HCT116 (cell line): ENCODE data around the gene TEDC1. TPM values are rescaled to one million over a fixed set of nuclear protein-coding genes. Genes with fewer than 3 reads are reported as not detected.

Experiments
- ATAC-seq: fragments of 200-7000 bp; cut with Tn5 transposase; 2 replicates; pipeline ENCODE4 v1.9.1; 2020; ENCODE audit warnings: mild to moderate bottlenecking, moderate library complexity
- BruUV-seq: library from RNA; stranded (reverse); fragments of 400-500 nt; replicated peaks from 2 replicates; lab custom pipeline; 2021; lab: Mats Ljungman, UMichigan
- CTCF ChIA-PET: fragments of 300-600 bp; sonication (Branson Sonifier 250); formaldehyde crosslinking; loops from one replicate; lab custom pipeline; 2021; ENCODE audit warnings: antibody characterized with exemption; lab: Charles Lee
- POLR2A ChIA-PET: fragments of 300-600, 350-600 bp; sonication (Branson Sonifier 250); formaldehyde crosslinking; loops from one replicate; lab custom pipeline; 2021; ENCODE audit warnings: antibody characterized with exemption; lab: Charles Lee
- RAD21 ChIA-PET, 2 experiments: fragments of 300-600 bp; sonication (Branson Sonifier 250); formaldehyde crosslinking; loops; one replicate each; lab custom pipeline; 2023; ENCODE audit warnings: low total read pairs in 2 of 2; ENCODE audit not compliant: uncharacterized antibody in 2 of 2, unreplicated experiment in 2 of 2, low non-redundant PET in 1 of 2; lab: Charles Lee
- DNase-seq: peaks from one replicate; pipeline ENCODE4 v3.0.0-alpha.2; 2010; ENCODE audit warnings: low read depth, low spot score
- H2AFZ ChIP-seq: fragments of 200-600 bp; shearing (Covaris generic), sonication (generic); 2 replicates; pipeline ENCODE4 v1.6.1; 2017; ENCODE audit warnings: low read depth, mixed run types, mixed read lengths, antibody characterized with exemption, low read length; ENCODE audit not compliant: poor library complexity, severe bottlenecking
- H3K27ac ChIP-seq: 2 replicates; pipeline ENCODE4 v1.5.1; 2012; ENCODE audit warnings: low read depth, low read length
- H3K27me3 ChIP-seq: fragments of 200-600 bp; sonication (generic); 2 replicates; pipeline ENCODE4 v1.6.1; 2016; ENCODE audit warnings: mixed run types, low read length, mixed read lengths; ENCODE audit not compliant: insufficient read depth
- H3K36me3 ChIP-seq, 2 experiments: fragments of 200-500 bp in 1 of 2; fragments of 200-600 bp in 1 of 2; sonication (Bioruptor generic) in 1 of 2; sonication (generic) in 1 of 2; 2 replicates each; pipeline versions ENCODE4 v1.5.1 to v1.6.1; 2014 to 2016; ENCODE audit warnings: low read length in 2 of 2, inconsistent platforms in 1 of 2, mixed read lengths in 1 of 2, mixed run types in 1 of 2; ENCODE audit not compliant: insufficient read depth in 2 of 2, control insufficient read depth in 1 of 2
- H3K4me1 ChIP-seq, 2 experiments: fragments of 200-600 bp in 1 of 2; sonication (generic) in 1 of 2; 2 replicates each; pipeline versions ENCODE4 v1.5.1 to v1.6.1; 2012 to 2017; ENCODE audit warnings: low read length in 2 of 2, inconsistent platforms in 1 of 2, mild to moderate bottlenecking in 1 of 2, mixed read lengths in 1 of 2, mixed run types in 1 of 2, moderate library complexity in 1 of 2; ENCODE audit not compliant: insufficient read depth in 2 of 2, control insufficient read depth in 1 of 2
- H3K4me2 ChIP-seq: fragments of 200-600 bp; sonication (generic); 2 replicates; pipeline ENCODE4 v1.6.1; 2017; ENCODE audit warnings: mixed run types, low read length, mixed read lengths
- H3K4me3 ChIP-seq, 2 experiments: fragments of 200-600 bp in 1 of 2; sonication (generic) in 1 of 2; replicated peaks in 1 of 2; 2 replicates each; pipeline ENCODE4 v1.5.1; 2011 to 2016; ENCODE audit warnings: low read length in 2 of 2, control low read depth in 1 of 2, low read depth in 1 of 2, mild to moderate bottlenecking in 1 of 2, mixed read lengths in 1 of 2, mixed run types in 1 of 2
- H3K79me2 ChIP-seq: fragments of 200-600 bp; sonication (generic); 2 replicates; pipeline ENCODE4 v1.6.1; 2017; ENCODE audit warnings: mild to moderate bottlenecking, mixed run types, low read length, moderate library complexity, mixed read lengths; ENCODE audit not compliant: insufficient read depth
- H3K9ac ChIP-seq: fragments of 200-600 bp; sonication (generic); 2 replicates; pipeline ENCODE4 v1.6.1; 2016; ENCODE audit warnings: low read length, mixed read lengths
- H3K9me2 ChIP-seq: fragments of 200-600 bp; sonication (generic), shearing (Covaris generic); 2 replicates; pipeline ENCODE4 v1.6.1; 2017; ENCODE audit warnings: mixed run types, mild to moderate bottlenecking, moderate library complexity; ENCODE audit not compliant: insufficient read depth
- H3K9me3 ChIP-seq, 2 experiments: fragments of 200-500 bp in 1 of 2; fragments of 200-600 bp in 1 of 2; sonication (Bioruptor generic) in 1 of 2; sonication (generic) in 1 of 2; 2 replicates each; pipeline ENCODE4 v1.6.1; 2014 to 2017; ENCODE audit warnings: low read length in 2 of 2, mixed read lengths in 2 of 2, inconsistent platforms in 1 of 2, low read depth in 1 of 2, mild to moderate bottlenecking in 1 of 2, mixed run types in 1 of 2, moderate library complexity in 1 of 2; ENCODE audit not compliant: control insufficient read depth in 1 of 2, insufficient read depth in 1 of 2
- H4K20me1 ChIP-seq: fragments of 200-600 bp; sonication (generic), shearing (Covaris generic); 2 replicates; pipeline ENCODE4 v1.6.1; 2017; ENCODE audit warnings: mixed run types, mild to moderate bottlenecking, moderate library complexity; ENCODE audit not compliant: insufficient read depth
- CEBPB ChIP-seq: IDR thresholded peaks from 2 replicates; pipeline ENCODE4 v1.6.1; 2012; ENCODE audit warnings: low read depth
- EGR1 ChIP-seq: IDR thresholded peaks from 2 replicates; pipeline ENCODE4 v1.6.1; 2012; ENCODE audit warnings: low read depth
- EZH2phosphoT487 ChIP-seq: fragments of 200-600 bp; IDR thresholded peaks from 2 replicates; pipeline ENCODE4 v1.6.1; 2018; ENCODE audit warnings: antibody characterized with exemption, borderline replicate concordance
- JUND ChIP-seq: IDR thresholded peaks from 2 replicates; pipeline ENCODE4 v1.6.1; 2012
- RAD21 ChIP-seq: IDR thresholded peaks from 2 replicates; pipeline ENCODE4 v1.6.1; 2012; ENCODE audit warnings: low read depth, mild to moderate bottlenecking
- SRF ChIP-seq: IDR thresholded peaks from 2 replicates; pipeline ENCODE4 v1.6.1; 2012; ENCODE audit warnings: low read depth
- YY1 ChIP-seq: IDR thresholded peaks from 2 replicates; pipeline ENCODE4 v1.6.1; 2011; ENCODE audit warnings: low read length, low read depth, moderate library complexity, mild to moderate bottlenecking; ENCODE audit not compliant: insufficient replicate concordance; ENCODE audit errors: extremely low read depth
- ZFX ChIP-seq: fragments of 450-650 bp; IDR thresholded peaks from 2 replicates; pipeline ENCODE4 v1.6.1; 2017
- intact Hi-C: fragments of 100-400 bp; cut with micrococcal nuclease; formaldehyde crosslinking; loops from 2 replicates; pipeline ENCODE4 v1.10.0; 2022
- total RNA-seq: library from RNA; stranded (reverse); gene quantifications from one replicate; pipeline ENCODE4 v1.2.1, GENCODE V29; 2021; ENCODE audit not compliant: unreplicated experiment
- TF ChIP-seq, protein P1 (sequence below): IDR thresholded peaks from 2 replicates; pipeline ENCODE4 v1.6.1; 2012

The TEDC1 gene
- total RNA-seq, 1 experiment from 2014 or later = 40.4 TPM

DNA sequence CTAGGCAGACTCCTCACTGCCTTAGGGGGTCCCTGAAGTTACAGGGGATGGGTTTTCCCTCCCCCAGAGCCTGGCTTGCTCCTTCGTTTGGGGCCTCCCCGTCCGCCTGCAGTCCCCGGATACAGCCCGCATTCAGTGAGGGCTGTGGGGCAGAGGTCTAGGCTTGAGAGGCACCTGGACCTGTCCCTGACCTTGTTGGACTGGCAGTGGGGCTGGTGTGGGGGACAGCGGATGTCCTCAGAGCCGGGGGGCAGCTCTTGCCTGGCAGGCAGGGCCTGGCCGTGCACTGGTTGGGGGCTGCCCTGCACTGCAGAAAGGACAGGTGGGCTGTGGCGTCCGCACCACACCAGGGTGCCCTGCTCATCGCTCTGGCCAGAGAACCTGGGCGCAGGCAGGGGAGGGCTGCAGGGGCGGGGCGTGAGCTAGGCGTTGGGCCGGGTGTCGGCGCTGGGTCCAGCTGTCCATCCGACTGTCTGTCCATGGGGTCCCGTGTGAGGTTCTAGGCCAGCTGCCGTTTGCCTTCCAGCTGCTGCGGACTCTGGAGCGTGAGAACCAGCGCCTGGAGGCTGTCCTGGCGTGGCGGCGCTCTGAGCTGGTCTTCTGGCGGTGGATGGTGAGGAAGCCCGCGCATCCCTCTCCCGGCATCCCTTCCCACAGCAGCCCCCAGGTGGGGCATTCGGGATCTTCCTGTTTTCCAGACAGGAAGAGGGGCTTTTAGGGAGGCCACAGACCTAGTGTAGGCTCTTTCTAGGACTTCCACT lies 6.0 kb downstream of the TEDC1 start:
- no peak overlapping the region for H3K4me2 ChIP-seq
- H3K27ac ChIP-seq = no peak overlapping the region
- H3K4me1 ChIP-seq = peaks cover 4 to 5% of the 10 kb centered on the region in 2 experiments; a peak in 3 of 4 replicates
- POLR2A ChIA-PET = no interaction called here
- no peaks in the 10 kb centered on the region for H3K9me3 ChIP-seq
- no peak for ATAC-seq
- H3K9ac ChIP-seq = no peak overlapping the region
- H3K79me2 ChIP-seq = peaks cover 9% of the 10 kb centered on the region
- H2AFZ ChIP-seq = no peak overlapping the region
- no peak for TF ChIP-seq ZFX
- no peak for TF ChIP-seq SRF
- TF ChIP-seq YY1 = no peak
- TF ChIP-seq RAD21 = no peak
- TF ChIP-seq CEBPB = no peak
- TF ChIP-seq, protein P1, sequence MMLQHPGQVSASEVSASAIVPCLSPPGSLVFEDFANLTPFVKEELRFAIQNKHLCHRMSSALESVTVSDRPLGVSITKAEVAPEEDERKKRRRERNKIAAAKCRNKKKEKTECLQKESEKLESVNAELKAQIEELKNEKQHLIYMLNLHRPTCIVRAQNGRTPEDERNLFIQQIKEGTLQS = no peak
- intact Hi-C loops = no loop called here
- no peak overlapping the region for H3K4me3 ChIP-seq
- H3K27me3 ChIP-seq = no peaks in the 10 kb centered on the region
- RAD21 ChIA-PET = no interaction called here
- H3K9me2 ChIP-seq = no peaks in the 10 kb centered on the region
- H4K20me1 ChIP-seq = no peaks in the 10 kb centered on the region; the same call in 1 of the 2 replicates
- no peak for DNase-seq
- no TSS peak for BruUV-seq
- CTCF ChIA-PET = interaction anchor here (0.9 kb wide), 1 partner anchor 31 kb away, joined by 3 read pairs; no protein-coding TSS in a partner anchor
- 0 out of 4 replicates have a peak, but pooled peaks cover 0 to 3% of the 10 kb centered on the region in 2 experiments for H3K36me3 ChIP-seq

- Histone ChIP-seq H2AFZ (no peak overlapping the region), H4K20me1 (no peaks in the 10 kb centered on the region), H3K27me3 (no peaks in the 10 kb centered on the region), H3K9me3 (no peaks in the 10 kb centered on the region), H3K9me2 (no peaks in the 10 kb centered on the region), H3K9ac (no peak overlapping the region), H3K36me3 (no peaks in the 10 kb centered on the region)
- CTCF ChIA-PET = interaction anchor here (0.9 kb wide), 1 partner anchor 30 kb away, joined by 3 read pairs; no protein-coding TSS in a partner anchor
- intact Hi-C loops = no loop called here
- TF ChIP-seq EZH2phosphoT487 (no peak), JUND (no peak), EGR1 (no peak)
- TF ChIP-seq, all 23 proteins: peak for 0
- ChIA-PET POLR2A (no interaction called here), RAD21 (no interaction called here)
- DNase-seq = no peak
- ATAC-seq = no peak
- Histone ChIP-seq H3K4me1 (no peaks in the 10 kb centered on the region), H3K79me2 (peaks cover under 1% of the 10 kb centered on the region; the same call in 1 of the 2 replicates), H3K4me2 (no peak overlapping the region), H3K4me3 (no peak overlapping the region), H3K27ac (no peak overlapping the region)
- no TSS peak for BruUV-seq
Measured at GRCh38 chr14:105497671-105498429, 6.8 kb downstream of the TEDC1 start.
